GM19452 (cell line): Measurements from ENCODE around the gene TP53AIP1.
"Not testable (repeated sequence)": the region's sequence is repeated elsewhere in the genome, so short reads cannot be mapped to it uniquely, and the experiment has no call there.

ENCODE experiments used
- ATAC-seq: cut with Tn5 transposase; IDR thresholded peaks from one replicate; pipeline ENCODE4 v1.9.1; 2021; ENCODE audit not compliant: unreplicated experiment

The TP53AIP1 gene

GRCh38 chr11:128926437-128927107 lies 16.1 kb downstream of the TP53AIP1 start:
- no peak for ATAC-seq

- ATAC-seq: no peak
Measured at GRCh38 chr11:128926000-128926399, 16.7 kb downstream of the TP53AIP1 start.

- ATAC-seq: no peak
Measured at GRCh38 chr11:128925250-128925600, 17.4 kb downstream of the TP53AIP1 start.

- ATAC-seq: no peak
Measured at GRCh38 chr11:128924510-128925249, 18.0 kb downstream of the TP53AIP1 start.

- no peak for ATAC-seq
Measured at GRCh38 chr11:128924104-128924503, 18.6 kb downstream of the TP53AIP1 start.

GRCh38 chr11:128921793-128922192 lies 20.9 kb downstream of the TP53AIP1 start:
- ATAC-seq: no peak

GRCh38 chr11:128920666-128921065 lies 22.0 kb downstream of the TP53AIP1 start:
- no peak for ATAC-seq

- not testable (repeated sequence) for ATAC-seq
Measured at GRCh38 chr11:128919635-128920034, 23.0 kb downstream of the TP53AIP1 start.

- no peak for ATAC-seq
Measured at GRCh38 chr11:128919216-128919615, 23.5 kb downstream of the TP53AIP1 start.

GRCh38 chr11:128917144-128917724 lies 25.4 kb downstream of the TP53AIP1 start:
- ATAC-seq: peak; percentile 48

- ATAC-seq: no peak
Measured at GRCh38 chr11:128916681-128917080, 26.0 kb downstream of the TP53AIP1 start.

GRCh38 chr11:128916037-128916572 lies 26.6 kb downstream of the TP53AIP1 start:
- ATAC-seq: no peak

- ATAC-seq: no peak
Measured at GRCh38 chr11:128915149-128915521, 27.5 kb downstream of the TP53AIP1 start.

- ATAC-seq: no peak
Measured at GRCh38 chr11:128914216-128915148, 28.2 kb downstream of the TP53AIP1 start.

- ATAC-seq: no peak
Measured at GRCh38 chr11:128913806-128914205, 28.9 kb downstream of the TP53AIP1 start.

GRCh38 chr11:128911701-128912100 lies 31.0 kb downstream of the TP53AIP1 start:
- no peak for ATAC-seq

- ATAC-seq: no peak
Measured at GRCh38 chr11:128911239-128911638, 31.4 kb downstream of the TP53AIP1 start.

GRCh38 chr11:128910576-128910975 lies 32.1 kb downstream of the TP53AIP1 start:
- ATAC-seq: no peak

- ATAC-seq: no peak
Measured at GRCh38 chr11:128909438-128910125, 33.1 kb downstream of the TP53AIP1 start.
